Colonic mucosa (tissue), 2 donors: ENCODE measurements around the gene GPR31. TPM values are rescaled to one million over a fixed set of nuclear protein-coding genes. Genes with fewer than 3 reads are reported as not detected.

ENCODE experiments used
- total RNA-seq, 2 donors: library from RNA; stranded (reverse); fragmentation: NEBNext Ultra II Directional in 1 of 2; extraction: Animal tissue kit (Norgen Biotek cat#: 25700) in 1 of 2; gene quantifications; one replicate each; pipeline ENCODE4 v1.2.1, GENCODE V29; 2021
- donor health status: DM: no; HTN: no; CAD: no.
- donor health status: DM: no; HTN: no; CAD: no.

Gene GPR31
- total RNA-seq, 2 donors from 2014 or later = not detected

Other genes with a start within 250 kb of the GPR31 start
- gene RNASET2, start 201.4 kb downstream of the GPR31 start, total RNA-seq = 100 to 1,000 TPM in 1 of 2 donors, 10 to 100 TPM in 1; 87.1 to 126 TPM
- gene CEP43, start 158.6 kb downstream of the GPR31 start, total RNA-seq = 10 to 100 TPM; 17.3 to 23.8 TPM
- under 1 TPM; 0.49 to 0.53 TPM for gene CCR6, start 34.9 kb downstream of the GPR31 start, total RNA-seq
- gene UNC93A, start 133.3 kb upstream of the GPR31 start, total RNA-seq = 1 to 10 TPM in 1 of 2 donors, under 1 TPM in 1; 0.53 to 2.5 TPM
- not detected for gene TTLL2, start 167.1 kb upstream of the GPR31 start, total RNA-seq